GM13977 (cell line): Measurements from ENCODE around the gene ADH5.
"Not testable (repeated sequence)": the region's sequence is repeated elsewhere in the genome, so short reads cannot be mapped to it uniquely, and the experiment has no call there.

Experiments used
- DNase-seq: peaks from one replicate; pipeline ENCODE4 v3.0.0; 2012; ENCODE audit warnings: low spot score
- CTCF ChIP-seq: IDR thresholded peaks from 2 replicates; pipeline ENCODE4 v1.5.1; 2012; ENCODE audit warnings: mild to moderate bottlenecking, control low read depth; ENCODE audit not compliant: insufficient read depth; ENCODE audit errors: extremely low read depth, missing control alignments
- in situ Hi-C: fragments of 300-500 bp; cut with MboI; formaldehyde crosslinking; loops from one replicate; pipeline ENCODE4 v1.12.0; 2022; ENCODE audit warnings: low sequenced_read_pairs, low pct_unique_long_range_greater_than_20kb, mixed read lengths, inconsistent platforms; ENCODE audit not compliant: unreplicated experiment

ADH5 gene

DNA sequence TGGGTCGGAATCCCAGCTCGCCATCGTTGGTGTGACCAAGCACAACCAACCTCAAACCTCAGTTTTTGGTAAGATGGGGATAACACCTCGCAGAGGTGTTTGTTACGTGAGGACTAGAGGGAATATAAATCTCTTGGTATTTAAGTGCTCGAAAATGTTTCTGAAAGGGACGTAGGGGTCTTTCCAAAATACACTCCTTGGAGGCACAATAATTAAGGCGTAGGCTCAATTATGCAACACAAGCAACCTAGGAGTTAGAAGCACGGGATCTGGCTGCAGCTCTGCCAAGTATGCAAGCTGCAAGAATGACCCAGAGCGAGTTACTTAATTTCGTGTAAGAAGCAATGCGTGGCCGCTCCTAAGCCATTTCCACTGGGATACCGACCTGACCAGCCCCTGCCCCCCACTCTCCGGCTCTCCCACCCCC lies 552 bp downstream of the ADH5 start:
- in situ Hi-C loops = loop anchor here (25.0 kb wide), 1 partner anchor 626 kb away; no protein-coding TSS in a partner anchor
- peak; percentile 53 for DNase-seq
- no peak for TF ChIP-seq CTCF

GRCh38 chr4:99084595-99084994 lies 4.0 kb downstream of the ADH5 start:
- TF ChIP-seq CTCF = no peak
- in situ Hi-C loops = loop anchor here (25.0 kb wide), 1 partner anchor 622 kb away; no protein-coding TSS in a partner anchor
- DNase-seq = no peak

DNA sequence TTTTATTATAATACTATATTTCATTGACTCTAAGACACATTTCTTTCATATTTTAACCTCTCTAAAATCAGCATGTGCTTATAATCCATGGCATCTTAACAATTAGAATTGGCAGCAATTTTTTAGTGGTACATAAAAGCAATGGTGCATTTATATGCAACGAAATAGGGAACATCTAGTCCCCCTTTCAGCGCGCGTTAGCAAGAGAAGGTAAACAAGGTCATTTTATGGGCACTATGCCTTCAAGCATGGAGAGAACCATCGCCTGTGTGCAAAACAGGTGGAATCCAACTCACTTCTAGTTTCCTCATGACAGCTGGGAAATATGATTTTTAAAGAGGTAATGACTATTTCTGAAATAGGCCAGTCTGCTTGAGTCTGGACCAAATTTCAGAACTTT lies 6.4 kb downstream of the ADH5 start:
- no peak for DNase-seq
- no peak for TF ChIP-seq CTCF
- in situ Hi-C loops = loop anchor here (25.0 kb wide), 1 partner anchor 620 kb away; no protein-coding TSS in a partner anchor

DNA sequence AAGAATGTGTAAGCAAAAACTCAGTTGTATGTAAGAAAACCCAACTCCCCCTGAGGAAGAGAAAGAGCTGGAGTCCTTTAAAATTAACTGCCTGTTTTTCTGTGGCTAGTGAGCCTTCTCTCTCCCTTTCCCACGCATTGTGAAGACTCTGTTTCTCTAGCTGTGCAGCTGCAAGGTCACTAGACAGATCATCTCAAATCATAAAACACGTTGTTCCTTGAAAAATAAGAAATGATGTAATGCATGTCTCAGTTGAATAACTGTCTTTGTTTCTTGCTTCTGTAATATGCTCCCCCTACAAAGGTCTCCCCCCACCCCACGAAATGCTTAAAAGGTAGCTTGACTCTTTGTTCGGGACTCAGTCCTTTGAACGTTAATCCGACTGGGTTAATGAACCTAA lies 7.7 kb downstream of the ADH5 start:
- in situ Hi-C loops = loop anchor here (25.0 kb wide), 1 partner anchor 619 kb away; no protein-coding TSS in a partner anchor
- DNase-seq = not testable (repeated sequence)

- DNase-seq = no peak
- in situ Hi-C loops = loop anchor here (25.0 kb wide), 1 partner anchor 617 kb away; no protein-coding TSS in a partner anchor
- TF ChIP-seq CTCF = no peak
Observed at GRCh38 chr4:99079625-99080295, 8.8 kb downstream of the ADH5 start.

DNA sequence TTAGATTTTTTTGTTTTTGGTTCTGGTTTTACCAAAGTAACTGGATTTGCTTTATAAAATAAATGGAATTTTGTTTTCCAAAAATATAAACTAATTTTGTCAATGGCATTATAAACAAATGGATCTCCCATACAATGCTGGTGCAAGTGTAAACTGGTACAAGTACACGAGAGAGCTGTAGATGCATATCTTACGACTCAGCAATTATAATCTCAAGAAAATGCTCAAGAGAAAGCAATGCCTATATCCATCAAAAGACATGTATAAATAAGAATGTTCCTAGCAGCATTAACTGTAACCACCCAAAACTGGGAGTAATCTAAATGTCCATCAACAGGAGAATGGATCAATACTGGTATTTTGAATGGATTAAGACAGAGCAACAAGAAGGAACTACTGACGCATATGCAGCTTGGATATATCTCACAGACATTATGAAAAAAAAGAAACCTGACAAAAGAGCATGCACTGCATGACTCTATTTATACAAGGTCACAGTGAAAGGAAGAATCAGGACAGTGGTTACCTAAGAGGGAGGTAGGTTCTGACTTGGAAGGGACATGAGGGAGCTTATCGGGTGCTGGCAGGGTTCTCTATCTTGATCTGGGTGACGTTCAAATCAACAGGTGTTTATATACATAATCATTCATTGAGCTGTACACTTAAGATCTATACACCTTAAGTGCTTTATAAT lies 9.5 kb downstream of the ADH5 start:
- no peak for DNase-seq
- TF ChIP-seq CTCF = no peak
- in situ Hi-C loops = loop anchor here (25.0 kb wide), 1 partner anchor 617 kb away; no protein-coding TSS in a partner anchor

- TF ChIP-seq CTCF = no peak
- DNase-seq = no peak
- in situ Hi-C loops = loop anchor here (25.0 kb wide), 1 partner anchor 616 kb away; no protein-coding TSS in a partner anchor
Observed at GRCh38 chr4:99078336-99078735, 10.3 kb downstream of the ADH5 start.
